HepG2 (cell line): ENCODE results near the gene GSK3B. TPM values are rescaled to one million over a fixed set of nuclear protein-coding genes. Genes with fewer than 3 reads are reported as not detected.

ENCODE experiments used
- ATAC-seq: fragments of 200-7000 bp; cut with Tn5 transposase; 3 replicates; pipeline ENCODE4 v1.9.1; 2020; ENCODE audit warnings: mild to moderate bottlenecking, moderate library complexity
- BruUV-seq: library from RNA; stranded (reverse); fragments of 400-500 nt; replicated peaks from 2 replicates; lab custom pipeline; 2021; lab: Mats Ljungman, UMichigan
- CTCF ChIA-PET: fragments of 300-600 bp; formaldehyde crosslinking; extraction: SDS; loops from one replicate; lab custom pipeline; 2021; ENCODE audit warnings: low total read pairs, inconsistent platforms, low intra/inter-chr PET ratio; lab: Yijun Ruan, JAX
- POLR2A ChIA-PET: fragments of 350-600 bp; sonication (Branson Sonifier 250); formaldehyde crosslinking; loops from one replicate; lab custom pipeline; 2020; ENCODE audit warnings: antibody characterized with exemption, inconsistent platforms; lab: Yijun Ruan, JAX
- DNase-seq: peaks from one replicate; pipeline ENCODE4 v3.0.0-alpha.2; 2015; ENCODE audit warnings: low spot score
- FAIRE-seq: peaks from 3 replicates; lab custom pipeline; 2011; peaks lifted over from hg19 to GRCh38; lab: Jason Lieb, UNC
- H2AFZ ChIP-seq: one replicate; pipeline ENCODE4 v1.6.1; 2011; ENCODE audit warnings: low read length, inconsistent platforms
- H3K27ac ChIP-seq: fragments of 300-600 bp; 3 replicates; pipeline ENCODE4 v1.8.0; 2011; ENCODE audit warnings: mixed run types, mild to moderate bottlenecking, mixed read lengths, low read length, inconsistent platforms; ENCODE audit not compliant: insufficient read depth; ENCODE audit errors: extremely low read length
- H3K27me3 ChIP-seq, 2 experiments: fragments of 200-600 bp in 1 of 2; 2 replicates in 1 of 2; 3 replicates in 1 of 2; pipeline versions ENCODE4 v1.6.0 to v1.8.0; 2011; ENCODE audit warnings: low read length in 2 of 2, mild to moderate bottlenecking in 2 of 2, moderate library complexity in 2 of 2, inconsistent platforms in 1 of 2; ENCODE audit not compliant: insufficient read depth in 2 of 2, control insufficient read depth in 1 of 2
- H3K36me3 ChIP-seq, 2 experiments: fragments of 200-600 bp in 1 of 2; replicated peaks in 1 of 2; 2 replicates in 1 of 2; 3 replicates in 1 of 2; pipeline versions ENCODE4 v1.5.1 to v1.8.0; 2011; ENCODE audit warnings: low read length in 2 of 2, inconsistent platforms in 1 of 2; ENCODE audit not compliant: insufficient read depth in 2 of 2, control insufficient read depth in 1 of 2
- H3K4me1 ChIP-seq: 2 replicates; pipeline ENCODE4 v1.5.1; 2012; ENCODE audit warnings: low read length, inconsistent platforms; ENCODE audit not compliant: insufficient read depth
- H3K4me2 ChIP-seq: 2 replicates; pipeline ENCODE4 v1.6.0; 2011; ENCODE audit warnings: low read depth, low read length, inconsistent platforms
- H3K4me3 ChIP-seq, 3 experiments: fragments of 200-600 bp in 1 of 3; sonication (generic), shearing (Covaris generic) in 1 of 3; replicated peaks in 1 of 3; 2 replicates each; pipeline ENCODE4 v1.5.1; 2011 to 2016; ENCODE audit warnings: low read length in 3 of 3, inconsistent platforms in 2 of 3, low read depth in 2 of 3, mild to moderate bottlenecking in 2 of 3, control low read depth in 1 of 3, mixed read lengths in 1 of 3; ENCODE audit not compliant: insufficient read depth in 1 of 3
- H3K79me2 ChIP-seq: one replicate; pipeline ENCODE4 v1.6.1; 2011; ENCODE audit warnings: low read length, inconsistent platforms; ENCODE audit not compliant: insufficient read depth
- H3K9ac ChIP-seq: 2 replicates; pipeline ENCODE4 v1.6.0; 2011; ENCODE audit warnings: mild to moderate bottlenecking, low read depth, low read length, inconsistent platforms; ENCODE audit not compliant: insufficient read depth
- H3K9me3 ChIP-seq: 2 replicates; pipeline ENCODE4 v1.5.1; 2012; ENCODE audit warnings: mild to moderate bottlenecking, low read length
- H4K20me1 ChIP-seq: 2 replicates; pipeline ENCODE4 v1.6.0; 2011; ENCODE audit warnings: inconsistent platforms, mild to moderate bottlenecking, low read length, moderate library complexity; ENCODE audit not compliant: insufficient read depth
- ATF7-NPFF ChIP-seq: sonication (generic); formaldehyde crosslinking; IDR thresholded peaks from 2 replicates; pipeline ENCODE4 v1.8.1; 2023; ENCODE audit warnings: mild to moderate bottlenecking, low read depth, missing genetic modification reagents, moderate library complexity
- TSC22D2 ChIP-seq: sonication (generic); formaldehyde crosslinking; IDR thresholded peaks from 2 replicates; pipeline ENCODE4 v1.5.1; 2020; ENCODE audit warnings: missing genetic modification reagents, mild to moderate bottlenecking, borderline replicate concordance
- ZBED4 ChIP-seq: sonication (generic); formaldehyde crosslinking; IDR thresholded peaks from 2 replicates; pipeline ENCODE4 v1.4.0; 2020; ENCODE audit warnings: missing genetic modification reagents, borderline replicate concordance
- ZNF589 ChIP-seq: sonication (generic); formaldehyde crosslinking; conservative IDR thresholded peaks from 2 replicates; pipeline ENCODE4 v1.8.0; 2022; ENCODE audit warnings: mild to moderate bottlenecking, moderate library complexity, missing genetic modification reagents
- ZNF646 ChIP-seq: sonication (generic); formaldehyde crosslinking; IDR thresholded peaks from 2 replicates; pipeline ENCODE4 v1.9.0; 2021; ENCODE audit warnings: mild to moderate bottlenecking, missing genetic modification reagents
- ZNF724P ChIP-seq: sonication (generic); formaldehyde crosslinking; IDR thresholded peaks from 2 replicates; pipeline ENCODE4 v1.8.0; 2022; ENCODE audit warnings: missing genetic modification reagents, borderline replicate concordance
- WGBS: methylation state at CpG from one replicate; pipeline ENCODE4 v1.1.6; 2017; ENCODE audit warnings: low lambda C conversion rate; 5-methylcytosine and 5-hydroxymethylcytosine counted together
- in situ Hi-C: cut with HindIII; loops from 2 replicates; pipeline ENCODE4 v1.10.0; 2017; ENCODE audit warnings: low pct_unique_long_range_greater_than_20kb; ENCODE audit not compliant: extremely low pct_ligation_motif_present
- intact Hi-C: fragments of 100-400 bp; cut with micrococcal nuclease; formaldehyde crosslinking; loops from one replicate; pipeline ENCODE4 v1.10.0; 2022; ENCODE audit not compliant: unreplicated experiment
- polyA plus RNA-seq, 8 experiments: library from polyadenylated mRNA; depleted of rRNA in 3 of 8; stranded (reverse) in 7 of 8; unstranded in 1 of 8; fragments of >200 nt; fragmentation: Illumina TruSeq in 4 of 8; extraction: Trizol in 4 of 8; gene quantifications; 2 replicates each; pipeline versions ENCODE4 v1.2.1 to v1.2.3, GENCODE V29; 2011 to 2016; ENCODE audit warnings: low read depth in 4 of 8, missing spikeins in 1 of 8, mixed read lengths in 1 of 8; ENCODE audit not compliant: insufficient read depth in 1 of 8
- total RNA-seq, 5 experiments: library from RNA; depleted of rRNA; stranded (reverse); fragments of >200 nt; fragmentation: Illumina TruSeq; extraction: Trizol; gene quantifications; 2 replicates each; pipeline ENCODE4 v1.2.3, GENCODE V29; 2016; ENCODE audit warnings: low read depth in 1 of 5

GSK3B gene
- total and polyA plus RNA-seq, 2 of the 13 experiments (the other 11 are each of a cell fraction or from before 2014, with no cell fraction given): 22.3 to 30.1 TPM

- no peak for FAIRE-seq
- Histone ChIP-seq H3K9me3 (no peaks in the 10 kb centered on the region), H3K79me2 (peaks cover 28% of the 10 kb centered on the region), H3K4me3 (no peak overlapping the region), H2AFZ (no peak overlapping the region), H4K20me1 (no peaks in the 10 kb centered on the region), H3K4me1 (no peaks in the 10 kb centered on the region), H3K27me3 (no peaks in the 10 kb centered on the region), H3K36me3 (peaks cover 2 to 9% of the 10 kb centered on the region in 2 experiments; a peak in 3 of 5 replicates), H3K9ac (no peak overlapping the region), H3K27ac (no peak overlapping the region), H3K4me2 (no peak overlapping the region)
- intact Hi-C loops (no loop called here), in situ Hi-C loops (no loop called here)
- CTCF ChIA-PET: no interaction called here
- DNase-seq: no peak
- TF ChIP-seq ZBED4 (CRISPR knock-in tag): no peak
- TF ChIP-seq ZNF589 (CRISPR knock-in tag): no peak
- TF ChIP-seq ATF7-NPFF (CRISPR knock-in tag): no peak
- POLR2A ChIA-PET: no interaction called here
- no TSS peak for BruUV-seq
- ATAC-seq: no peak
- 100% methylated on average over 1 of the region's 1 CpG for WGBS
Measured at GRCh38 chr3:119998166-119998565, 96.1 kb downstream of the GSK3B start.

GRCh38 chr3:119990888-119991287 is 103.4 kb downstream of the GSK3B start:
- H3K27me3 ChIP-seq: no peaks in the 10 kb centered on the region
- 0 out of 2 replicates have a peak, but pooled peaks cover 2% of the 10 kb centered on the region for H4K20me1 ChIP-seq
- H3K79me2 ChIP-seq: peaks cover 59% of the 10 kb centered on the region
- DNase-seq: no peak
- no peak for FAIRE-seq
- intact Hi-C loops: no loop called here
- peaks cover 5% of the 10 kb centered on the region; the same call in 1 of the 2 replicates for H3K4me1 ChIP-seq
- H3K9ac ChIP-seq: no peak overlapping the region
- in situ Hi-C loops: no loop called here
- H3K27ac ChIP-seq: no peak overlapping the region
- ATAC-seq: no peak
- no TSS peak for BruUV-seq
- no peak overlapping the region for H3K4me2 ChIP-seq
- ChIA-PET CTCF (no interaction called here), POLR2A (no interaction called here)
- H2AFZ ChIP-seq: no peak overlapping the region
- H3K9me3 ChIP-seq: peaks cover 4% of the 10 kb centered on the region; the same call in 1 of the 2 replicates
- no peak overlapping the region for H3K4me3 ChIP-seq
- H3K36me3 ChIP-seq: no peaks in the 10 kb centered on the region
- TF ChIP-seq ZNF646 (CRISPR knock-in tag) (no peak), TSC22D2 (no peak), ZNF724P (CRISPR knock-in tag) (no peak)
